Measurements from ENCODE around the gene SLC12A4. TPM values are rescaled to one million over a fixed set of nuclear protein-coding genes. Genes with fewer than 3 reads are reported as not detected.

Gene SLC12A4
- total and polyA plus RNA-seq, 2 of the 13 experiments (the other 11 are each of a cell fraction or from before 2014, with no cell fraction given) = 65.1 to 84.3 TPM

DNA sequence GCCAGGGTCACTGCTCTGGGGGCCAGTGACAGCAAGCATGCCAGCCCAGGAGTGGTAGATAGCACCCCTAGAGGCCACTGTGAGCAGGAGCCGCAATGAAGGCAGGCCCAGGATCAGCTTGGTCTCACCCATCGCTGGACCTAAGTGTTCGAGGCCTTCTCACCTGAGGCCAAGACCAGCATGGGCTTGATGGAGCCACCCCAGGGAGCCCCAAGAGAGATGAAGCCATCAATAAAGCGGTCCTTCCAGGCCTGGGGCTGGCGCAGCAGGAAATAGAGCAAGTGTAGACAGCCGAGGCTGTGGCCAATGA, 26.3 kb downstream of the SLC12A4 start (continued):
- TF ChIP-seq, protein P1, sequence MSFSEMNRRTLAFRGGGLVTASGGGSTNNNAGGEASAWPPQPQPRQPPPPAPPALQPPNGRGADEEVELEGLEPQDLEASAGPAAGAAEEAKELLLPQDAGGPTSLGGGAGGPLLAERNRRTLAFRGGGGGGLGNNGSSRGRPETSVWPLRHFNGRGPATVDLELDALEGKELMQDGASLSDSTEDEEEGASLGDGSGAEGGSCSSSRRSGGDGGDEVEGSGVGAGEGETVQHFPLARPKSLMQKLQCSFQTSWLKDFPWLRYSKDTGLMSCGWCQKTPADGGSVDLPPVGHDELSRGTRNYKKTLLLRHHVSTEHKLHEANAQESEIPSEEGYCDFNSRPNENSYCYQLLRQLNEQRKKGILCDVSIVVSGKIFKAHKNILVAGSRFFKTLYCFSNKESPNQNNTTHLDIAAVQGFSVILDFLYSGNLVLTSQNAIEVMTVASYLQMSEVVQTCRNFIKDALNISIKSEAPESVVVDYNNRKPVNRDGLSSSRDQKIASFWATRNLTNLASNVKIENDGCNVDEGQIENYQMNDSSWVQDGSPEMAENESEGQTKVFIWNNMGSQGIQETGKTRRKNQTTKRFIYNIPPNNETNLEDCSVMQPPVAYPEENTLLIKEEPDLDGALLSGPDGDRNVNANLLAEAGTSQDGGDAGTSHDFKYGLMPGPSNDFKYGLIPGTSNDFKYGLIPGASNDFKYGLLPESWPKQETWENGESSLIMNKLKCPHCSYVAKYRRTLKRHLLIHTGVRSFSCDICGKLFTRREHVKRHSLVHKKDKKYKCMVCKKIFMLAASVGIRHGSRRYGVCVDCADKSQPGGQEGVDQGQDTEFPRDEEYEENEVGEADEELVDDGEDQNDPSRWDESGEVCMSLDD (CRISPR knock-in tag; IDR thresholded peaks at IDR 0.05; ENCODE audit: borderline replicate concordance) = no peak
- TF ChIP-seq, protein P2, sequence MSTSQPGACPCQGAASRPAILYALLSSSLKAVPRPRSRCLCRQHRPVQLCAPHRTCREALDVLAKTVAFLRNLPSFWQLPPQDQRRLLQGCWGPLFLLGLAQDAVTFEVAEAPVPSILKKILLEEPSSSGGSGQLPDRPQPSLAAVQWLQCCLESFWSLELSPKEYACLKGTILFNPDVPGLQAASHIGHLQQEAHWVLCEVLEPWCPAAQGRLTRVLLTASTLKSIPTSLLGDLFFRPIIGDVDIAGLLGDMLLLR (CRISPR knock-in tag; IDR thresholded peaks at IDR 0.05) = no peak
- TF ChIP-seq ZNF251 (CRISPR knock-in tag; IDR thresholded peaks at IDR 0.05) = no peak
- TF ChIP-seq, protein P3, sequence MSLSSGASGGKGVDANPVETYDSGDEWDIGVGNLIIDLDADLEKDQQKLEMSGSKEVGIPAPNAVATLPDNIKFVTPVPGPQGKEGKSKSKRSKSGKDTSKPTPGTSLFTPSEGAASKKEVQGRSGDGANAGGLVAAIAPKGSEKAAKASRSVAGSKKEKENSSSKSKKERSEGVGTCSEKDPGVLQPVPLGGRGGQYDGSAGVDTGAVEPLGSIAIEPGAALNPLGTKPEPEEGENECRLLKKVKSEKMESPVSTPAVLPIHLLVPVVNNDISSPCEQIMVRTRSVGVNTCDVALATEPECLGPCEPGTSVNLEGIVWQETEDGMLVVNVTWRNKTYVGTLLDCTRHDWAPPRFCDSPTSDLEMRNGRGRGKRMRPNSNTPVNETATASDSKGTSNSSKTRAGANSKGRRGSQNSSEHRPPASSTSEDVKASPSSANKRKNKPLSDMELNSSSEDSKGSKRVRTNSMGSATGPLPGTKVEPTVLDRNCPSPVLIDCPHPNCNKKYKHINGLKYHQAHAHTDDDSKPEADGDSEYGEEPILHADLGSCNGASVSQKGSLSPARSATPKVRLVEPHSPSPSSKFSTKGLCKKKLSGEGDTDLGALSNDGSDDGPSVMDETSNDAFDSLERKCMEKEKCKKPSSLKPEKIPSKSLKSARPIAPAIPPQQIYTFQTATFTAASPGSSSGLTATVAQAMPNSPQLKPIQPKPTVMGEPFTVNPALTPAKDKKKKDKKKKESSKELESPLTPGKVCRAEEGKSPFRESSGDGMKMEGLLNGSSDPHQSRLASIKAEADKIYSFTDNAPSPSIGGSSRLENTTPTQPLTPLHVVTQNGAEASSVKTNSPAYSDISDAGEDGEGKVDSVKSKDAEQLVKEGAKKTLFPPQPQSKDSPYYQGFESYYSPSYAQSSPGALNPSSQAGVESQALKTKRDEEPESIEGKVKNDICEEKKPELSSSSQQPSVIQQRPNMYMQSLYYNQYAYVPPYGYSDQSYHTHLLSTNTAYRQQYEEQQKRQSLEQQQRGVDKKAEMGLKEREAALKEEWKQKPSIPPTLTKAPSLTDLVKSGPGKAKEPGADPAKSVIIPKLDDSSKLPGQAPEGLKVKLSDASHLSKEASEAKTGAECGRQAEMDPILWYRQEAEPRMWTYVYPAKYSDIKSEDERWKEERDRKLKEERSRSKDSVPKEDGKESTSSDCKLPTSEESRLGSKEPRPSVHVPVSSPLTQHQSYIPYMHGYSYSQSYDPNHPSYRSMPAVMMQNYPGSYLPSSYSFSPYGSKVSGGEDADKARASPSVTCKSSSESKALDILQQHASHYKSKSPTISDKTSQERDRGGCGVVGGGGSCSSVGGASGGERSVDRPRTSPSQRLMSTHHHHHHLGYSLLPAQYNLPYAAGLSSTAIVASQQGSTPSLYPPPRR (CRISPR knock-in tag; IDR thresholded peaks at IDR 0.05; ENCODE audit: borderline replicate concordance) = no peak; the same call in 1 of the 2 replicates
- no peak for TF ChIP-seq MTA1 (CRISPR knock-in tag; IDR thresholded peaks at IDR 0.05; ENCODE audit: borderline replicate concordance)
- TF ChIP-seq SP5 (CRISPR knock-in tag; IDR thresholded peaks at IDR 0.05; ENCODE audit: borderline replicate concordance, low read depth) = no peak
- no peak for TF ChIP-seq TCF7L2 (IDR thresholded peaks at IDR 0.05; ENCODE audit: low read depth, low read length)
- TF ChIP-seq, protein P4, sequence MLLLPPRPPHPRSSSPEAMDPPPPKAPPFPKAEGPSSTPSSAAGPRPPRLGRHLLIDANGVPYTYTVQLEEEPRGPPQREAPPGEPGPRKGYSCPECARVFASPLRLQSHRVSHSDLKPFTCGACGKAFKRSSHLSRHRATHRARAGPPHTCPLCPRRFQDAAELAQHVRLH (CRISPR knock-in tag; IDR thresholded peaks at IDR 0.05; ENCODE audit: borderline replicate concordance, low read depth) = no peak
- no peak for TF ChIP-seq TBL1XR1 (IDR thresholded peaks at IDR 0.05; ENCODE audit: borderline replicate concordance, low read length, partially characterized antibody)
- no peak for TF ChIP-seq RFXAP (CRISPR knock-in tag; IDR thresholded peaks at IDR 0.05; ENCODE audit: borderline replicate concordance)
- no peak for TF ChIP-seq ZNF143 (CRISPR knock-in tag; IDR thresholded peaks at IDR 0.05)
- TF ChIP-seq, protein P5, sequence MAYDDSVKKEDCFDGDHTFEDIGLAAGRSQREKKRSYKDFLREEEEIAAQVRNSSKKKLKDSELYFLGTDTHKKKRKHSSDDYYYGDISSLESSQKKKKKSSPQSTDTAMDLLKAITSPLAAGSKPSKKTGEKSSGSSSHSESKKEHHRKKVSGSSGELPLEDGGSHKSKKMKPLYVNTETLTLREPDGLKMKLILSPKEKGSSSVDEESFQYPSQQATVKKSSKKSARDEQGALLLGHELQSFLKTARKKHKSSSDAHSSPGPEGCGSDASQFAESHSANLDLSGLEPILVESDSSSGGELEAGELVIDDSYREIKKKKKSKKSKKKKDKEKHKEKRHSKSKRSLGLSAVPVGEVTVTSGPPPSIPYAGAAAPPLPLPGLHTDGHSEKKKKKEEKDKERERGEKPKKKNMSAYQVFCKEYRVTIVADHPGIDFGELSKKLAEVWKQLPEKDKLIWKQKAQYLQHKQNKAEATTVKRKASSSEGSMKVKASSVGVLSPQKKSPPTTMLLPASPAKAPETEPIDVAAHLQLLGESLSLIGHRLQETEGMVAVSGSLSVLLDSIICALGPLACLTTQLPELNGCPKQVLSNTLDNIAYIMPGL (CRISPR knock-in tag; IDR thresholded peaks at IDR 0.05; ENCODE audit: borderline replicate concordance in 1 of 2, low read depth in 1 of 2) = peak in 1 of 2 experiments; percentile 62; a peak in 2 of 4 replicates
- TF ChIP-seq, protein P6, sequence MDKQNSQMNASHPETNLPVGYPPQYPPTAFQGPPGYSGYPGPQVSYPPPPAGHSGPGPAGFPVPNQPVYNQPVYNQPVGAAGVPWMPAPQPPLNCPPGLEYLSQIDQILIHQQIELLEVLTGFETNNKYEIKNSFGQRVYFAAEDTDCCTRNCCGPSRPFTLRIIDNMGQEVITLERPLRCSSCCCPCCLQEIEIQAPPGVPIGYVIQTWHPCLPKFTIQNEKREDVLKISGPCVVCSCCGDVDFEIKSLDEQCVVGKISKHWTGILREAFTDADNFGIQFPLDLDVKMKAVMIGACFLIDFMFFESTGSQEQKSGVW (CRISPR knock-in tag; IDR thresholded peaks at IDR 0.05; ENCODE audit: borderline replicate concordance) = no peak
- TF ChIP-seq SMARCC2 (IDR thresholded peaks at IDR 0.05) = no peak
- TF ChIP-seq ZNF790 (CRISPR knock-in tag; IDR thresholded peaks at IDR 0.05; ENCODE audit: borderline replicate concordance) = no peak
- TF ChIP-seq ZNF232 (CRISPR knock-in tag; IDR thresholded peaks at IDR 0.05; ENCODE audit: borderline replicate concordance) = peak; percentile 47; the same call in 1 of the 2 replicates
- TF ChIP-seq MYNN (CRISPR knock-in tag; IDR thresholded peaks at IDR 0.05; ENCODE audit: low read depth) = no peak; the same call in 1 of the 2 replicates
- peak; percentile 18; the same call in 1 of the 2 replicates for TF ChIP-seq BHLHE40 (IDR thresholded peaks at IDR 0.05; ENCODE audit: low read length)
- no peak for TF ChIP-seq FOXM1 (CRISPR knock-in tag; IDR thresholded peaks at IDR 0.05)
